LNCaP clone FGC (cell line): ENCODE results near the gene MRTFA.
"Not testable (repeated sequence)": the region's sequence is repeated elsewhere in the genome, so short reads cannot be mapped to it uniquely, and the experiment has no call there.

Experiments
- DNase-seq: peaks from one replicate; pipeline ENCODE4 v3.0.0-alpha.2; 2011; ENCODE audit warnings: low read depth
- H3K4me3 ChIP-seq: 2 replicates; pipeline ENCODE4 v1.5.1; 2011; ENCODE audit warnings: mild to moderate bottlenecking, low read depth, low read length, control low read depth
- CTCF ChIP-seq: IDR thresholded peaks from 2 replicates; pipeline ENCODE4 v1.5.1; 2012; ENCODE audit warnings: mild to moderate bottlenecking; ENCODE audit not compliant: control insufficient read depth, insufficient read depth; ENCODE audit errors: extremely low read depth

MRTFA gene

DNA sequence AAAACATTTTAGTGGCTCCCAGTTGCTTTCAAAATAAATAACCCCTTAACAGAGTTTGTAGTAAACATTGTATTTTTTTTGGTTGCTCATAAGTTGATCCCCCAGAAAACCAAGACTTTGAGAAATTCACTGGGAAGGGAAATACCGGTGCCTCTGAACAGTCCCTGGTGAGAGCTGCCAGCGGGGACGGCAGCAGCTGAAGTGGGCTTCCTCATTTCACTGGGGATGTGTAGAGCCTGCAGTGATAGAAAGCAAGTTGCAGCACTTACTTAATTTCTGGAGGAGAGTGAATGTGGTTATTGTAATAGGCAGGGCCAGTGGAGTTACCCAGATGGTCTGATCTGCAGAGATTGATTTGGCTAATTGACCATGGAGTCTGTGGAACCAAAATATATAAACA is 24.2 kb upstream of the MRTFA start:
- DNase-seq, result no peak
- no peak for TF ChIP-seq CTCF
- H3K4me3 ChIP-seq, result no peak overlapping the region

DNA sequence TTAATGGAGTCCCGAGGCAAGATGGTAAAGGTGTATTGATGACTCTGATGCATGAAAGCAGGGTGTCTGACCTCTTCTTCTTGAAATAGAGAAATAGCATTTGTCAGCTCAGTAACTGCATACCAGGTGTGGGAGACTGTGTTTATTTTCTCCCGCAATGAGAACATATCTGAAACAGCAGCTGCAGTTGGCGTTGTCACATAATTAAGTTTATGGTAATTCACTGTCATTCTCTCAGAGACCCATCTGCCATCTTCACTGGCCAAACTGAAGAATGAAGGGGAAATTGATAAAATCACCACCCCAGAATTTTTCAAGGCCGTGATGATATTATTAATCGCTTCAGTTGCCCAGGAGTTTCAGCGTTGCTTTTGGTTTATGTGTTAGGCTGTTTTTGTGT is 22.6 kb upstream of the MRTFA start:
- TF ChIP-seq CTCF, result no peak
- DNase-seq, result no peak
- H3K4me3 ChIP-seq, result no peak overlapping the region

DNA sequence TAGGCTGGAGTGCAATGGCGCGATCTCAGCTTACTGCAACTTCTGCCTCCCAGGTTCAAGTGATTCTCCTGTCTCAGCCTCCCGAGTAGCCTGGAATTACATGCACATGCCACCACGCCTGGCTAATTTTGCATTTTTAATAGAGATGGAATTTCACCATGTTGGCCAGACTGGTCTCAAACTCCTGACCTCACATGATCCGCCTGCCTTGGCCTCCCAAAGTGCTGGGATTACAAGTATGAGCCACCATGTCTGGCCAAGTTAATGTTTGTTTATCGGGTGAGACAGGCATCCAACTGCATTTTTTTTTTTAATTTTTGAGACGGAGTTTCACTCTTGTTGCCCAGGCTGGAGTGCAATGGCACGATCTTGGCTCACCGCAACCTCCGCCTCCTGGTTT is 20.1 kb upstream of the MRTFA start:
- not testable (repeated sequence) for DNase-seq

GRCh38 chr22:40655941-40656340 is 19.4 kb upstream of the MRTFA start:
- not testable (repeated sequence) for H3K4me3 ChIP-seq, DNase-seq

More for the DNA sequence above, 20.1 kb upstream of the MRTFA start:
- H3K4me3 ChIP-seq, result not testable (repeated sequence)

DNA sequence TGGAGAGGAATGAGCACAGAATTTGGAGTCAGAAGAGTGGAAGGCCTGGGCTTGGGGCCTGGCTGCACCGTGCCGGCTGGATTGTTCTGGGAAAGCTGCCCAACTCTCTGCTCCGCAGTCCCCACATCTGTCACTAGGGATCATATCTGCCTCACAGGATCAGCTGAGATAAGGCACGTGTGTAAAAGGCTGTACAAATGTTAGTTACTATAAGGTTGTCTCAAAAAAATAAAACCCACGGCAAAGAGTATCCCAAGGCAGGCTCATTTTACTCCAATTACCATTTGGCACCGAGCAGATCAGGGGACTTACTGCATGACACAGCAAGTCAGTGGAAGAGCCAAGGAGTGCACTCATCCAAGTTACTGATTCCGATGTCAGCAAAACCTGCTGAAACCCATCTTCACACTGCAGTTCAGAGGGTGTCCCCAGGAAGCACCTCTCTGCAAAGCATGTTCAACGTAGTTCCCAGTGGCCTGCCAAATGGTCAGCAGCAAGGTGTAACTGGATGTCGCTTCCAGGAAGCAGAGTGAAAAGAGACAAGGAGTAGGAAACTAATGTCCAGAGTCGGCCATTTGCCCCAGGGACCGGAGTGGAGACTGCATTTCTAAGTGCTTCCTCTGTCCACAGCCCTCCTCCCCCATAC is 18.1 kb upstream of the MRTFA start:
- H3K4me3 ChIP-seq, result no peak overlapping the region
- peak; percentile 41 for TF ChIP-seq CTCF
- no peak for DNase-seq

DNA sequence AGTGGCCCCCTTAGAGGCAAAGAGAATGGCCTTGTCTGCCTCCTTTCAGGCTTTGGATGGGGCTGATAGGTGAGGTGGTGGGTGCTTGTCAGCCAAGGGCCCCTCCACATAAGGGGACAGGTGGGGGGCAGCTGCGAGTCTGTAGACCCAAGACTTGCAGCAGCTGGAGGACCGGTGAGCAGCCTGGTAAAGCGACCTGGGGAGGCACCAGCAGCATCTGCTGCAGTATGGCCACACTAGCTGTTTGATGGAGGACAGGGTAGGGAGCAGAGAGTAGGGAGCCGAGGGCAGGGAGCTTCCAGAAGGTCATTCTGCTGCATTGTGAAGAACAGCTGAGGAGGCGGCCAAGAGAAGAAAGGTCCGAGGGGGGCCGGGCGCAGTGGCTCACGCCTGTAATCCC is 16.8 kb upstream of the MRTFA start:
- no peak overlapping the region for H3K4me3 ChIP-seq
- no peak for DNase-seq
- TF ChIP-seq CTCF, result no peak

DNA sequence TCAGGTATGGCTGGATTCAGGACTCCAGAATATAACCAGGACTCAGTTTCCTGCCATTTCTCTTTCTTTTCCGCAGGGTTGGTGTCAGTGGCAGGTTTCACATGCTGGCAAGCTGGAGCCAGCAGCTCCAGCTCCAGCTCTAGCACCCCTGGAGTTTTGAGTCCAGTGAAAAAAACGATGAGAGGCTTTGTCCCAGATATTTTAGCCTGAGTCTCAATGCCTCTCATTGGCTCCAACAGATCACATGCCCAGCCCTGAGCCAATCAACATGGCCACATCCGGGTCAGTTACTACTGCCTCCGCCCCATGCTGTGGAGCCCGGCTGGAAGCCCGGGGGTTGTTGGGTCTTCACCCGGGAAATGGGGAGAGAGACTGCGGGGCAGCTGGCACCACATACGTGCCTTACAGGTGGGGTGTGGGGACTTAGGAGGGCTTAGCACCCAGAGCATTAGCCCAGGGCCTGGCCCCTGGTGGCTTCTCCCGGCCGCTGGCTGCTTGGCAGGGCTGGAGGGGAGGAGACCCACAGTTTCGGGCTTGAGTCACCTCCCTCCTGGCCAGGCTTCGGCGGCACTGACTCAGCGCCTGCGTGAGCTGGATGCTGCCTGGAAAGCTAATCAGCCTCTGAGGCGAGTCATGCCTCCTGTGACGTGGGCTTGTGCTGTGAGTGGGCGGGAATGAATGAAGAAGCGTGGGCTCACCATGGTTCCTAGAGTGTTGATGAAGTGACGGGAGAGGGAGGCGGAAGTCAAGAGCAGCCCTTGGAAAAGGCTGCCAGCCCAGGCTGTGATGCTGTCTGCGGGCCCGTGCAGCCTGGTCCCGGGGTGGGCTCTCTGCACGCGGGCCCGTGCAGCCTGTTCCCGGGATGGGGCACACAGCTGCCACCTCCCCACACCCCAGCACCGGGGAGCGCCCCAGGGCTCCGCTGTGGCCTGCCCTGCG is 15.3 kb upstream of the MRTFA start:
- peak; percentile 80 for DNase-seq
- H3K4me3 ChIP-seq, result peak overlapping the region; percentile 70
- TF ChIP-seq CTCF, result no peak

- H3K4me3 ChIP-seq, result peak overlapping the region; percentile 70
- no peak for DNase-seq
- TF ChIP-seq CTCF, result no peak
Measured at GRCh38 chr22:40651057-40651456, 14.5 kb upstream of the MRTFA start.
